Subcutaneous adipose tissue (tissue), 4 donors: Measurements from ENCODE around the gene EPOP. TPM values are rescaled to one million over a fixed set of nuclear protein-coding genes. Genes with fewer than 3 reads are reported as not detected.

Source experiments
- CTCF ChIP-seq: fragments of 450-650 bp; IDR thresholded peaks from one replicate; pipeline ENCODE4 v1.5.1; 2016; ENCODE audit warnings: low read depth, mild to moderate bottlenecking, control low read depth, antibody characterized with exemption, moderate library complexity
- total RNA-seq, 4 donors: library from RNA; depleted of rRNA; stranded (reverse); fragments of >200 nt; gene quantifications; one replicate each; pipeline ENCODE4 v1.1.0, GENCODE V29; 2016

EPOP gene
- total RNA-seq, 4 donors from 2014 or later, result 0.34 to 2.8 (median 0.80) TPM

GRCh38 chr17:38677819-38678218 is 3.1 kb upstream of the EPOP start:
- TF ChIP-seq CTCF, result no peak

GRCh38 chr17:38676706-38677504 is 2.1 kb upstream of the EPOP start:
- TF ChIP-seq CTCF, result no peak

DNA sequence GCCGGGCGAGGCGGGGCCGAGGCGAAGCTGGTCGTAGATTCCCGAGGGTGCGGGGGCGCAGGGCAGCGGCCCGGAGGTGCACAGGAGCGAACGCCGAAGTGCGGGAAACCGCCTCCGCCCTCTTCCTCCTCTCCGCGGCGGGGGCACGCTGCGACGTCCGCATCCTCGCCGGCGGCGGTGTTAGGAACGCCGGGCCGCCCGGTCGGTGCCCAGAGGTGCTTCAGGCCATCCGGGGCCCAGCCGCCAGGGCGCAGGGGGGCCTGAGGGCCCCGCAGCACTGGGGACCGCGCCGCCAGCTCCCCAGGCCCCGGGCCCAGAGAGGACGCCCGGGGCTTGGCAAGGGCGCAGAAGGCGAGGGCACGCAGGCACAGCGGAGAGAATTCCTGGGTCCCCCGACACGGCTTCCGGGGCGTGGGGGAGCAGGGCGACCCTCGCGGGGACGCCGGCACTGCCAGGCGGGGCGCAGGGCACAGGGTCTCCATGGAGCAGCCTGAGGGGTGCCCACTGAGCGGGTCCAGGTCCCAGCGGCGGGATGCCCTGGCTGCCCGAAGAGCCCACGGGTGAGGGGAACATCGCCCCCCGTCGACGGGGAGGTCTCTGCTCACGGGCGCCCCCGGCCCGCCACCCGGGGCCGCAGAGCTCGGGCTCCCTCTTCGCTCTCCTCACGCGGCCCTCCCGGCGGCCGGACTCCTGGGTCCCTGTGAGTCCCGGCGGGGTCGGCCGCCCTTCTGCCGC is 576 bp downstream of the EPOP start:
- no peak for TF ChIP-seq CTCF

DNA sequence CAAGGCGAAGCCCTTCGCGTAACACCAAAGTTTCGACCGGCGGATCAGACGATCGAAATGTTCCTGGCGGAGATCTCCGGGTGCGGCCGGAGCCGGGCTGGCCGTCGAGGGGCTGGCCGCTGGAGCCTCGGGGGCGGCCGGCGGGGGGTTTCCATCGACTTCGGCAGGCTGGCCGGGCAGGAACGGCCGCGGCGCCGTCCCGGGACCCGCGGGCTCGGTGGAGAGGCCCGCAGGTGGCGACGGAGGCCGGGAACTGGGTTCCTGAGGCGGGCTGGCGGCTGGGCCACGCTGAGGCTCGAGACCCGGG is 1.1 kb downstream of the EPOP start:
- TF ChIP-seq CTCF, result no peak

DNA sequence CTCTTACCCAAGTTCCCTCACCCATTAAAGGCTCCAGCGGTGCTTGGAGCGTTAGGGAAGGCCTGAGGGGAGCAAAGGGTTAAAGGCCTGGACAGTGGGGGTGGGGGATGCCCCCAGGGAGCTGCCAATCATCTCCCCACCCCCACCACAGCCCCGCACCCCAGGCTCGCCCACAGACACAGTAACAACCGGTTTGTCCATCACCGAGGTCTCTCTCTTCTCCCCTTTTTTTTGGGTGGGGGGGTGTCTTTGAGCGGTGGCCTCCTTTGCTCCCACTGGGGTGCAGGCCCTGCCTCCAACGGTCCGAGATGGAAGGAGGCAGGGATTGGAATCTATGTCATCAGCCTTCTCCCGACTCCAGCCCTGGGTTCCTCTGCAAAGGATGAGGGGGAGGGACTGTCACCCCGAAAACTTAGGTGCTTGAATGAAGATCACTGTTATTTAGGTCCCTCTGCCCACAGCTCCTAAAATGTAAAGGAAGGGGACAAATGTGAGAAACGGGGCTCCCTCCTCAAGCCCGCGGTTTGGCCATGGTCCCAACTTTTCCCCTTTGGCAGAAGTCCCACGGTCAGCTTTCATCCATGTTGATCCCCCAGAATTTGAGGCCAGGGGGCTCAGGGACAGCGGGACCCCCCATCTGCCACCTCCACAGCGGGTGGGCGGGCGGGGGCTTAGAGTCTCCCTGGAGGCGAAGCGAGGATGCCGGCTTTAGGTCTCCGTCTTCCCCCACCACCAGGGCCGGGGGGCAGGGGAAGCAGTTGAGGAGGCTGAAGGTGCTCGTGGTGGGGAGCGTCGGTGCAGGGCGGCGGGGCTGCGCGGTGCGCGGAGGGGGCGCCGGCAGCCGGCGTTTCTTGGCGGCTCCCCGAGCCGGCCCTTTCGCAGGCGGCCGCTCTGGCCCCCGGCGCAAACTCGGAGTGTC is 1.7 kb downstream of the EPOP start:
- TF ChIP-seq CTCF, result no peak

- no peak for TF ChIP-seq CTCF
These were observed 2.6 kb downstream of the EPOP start for GRCh38 chr17:38671939-38672720.
